HepG2 (cell line): ENCODE results near the gene KRCC1.
"Not testable (repeated sequence)": the region's sequence is repeated elsewhere in the genome, so short reads cannot be mapped to it uniquely, and the experiment has no call there.

Experiments
- CREB1 ChIP-seq, 2 experiments: fragments of 450-650 bp in 1 of 2; IDR thresholded peaks; 2 replicates each; pipeline ENCODE4 v1.6.1; 2016 to 2017; ENCODE audit warnings: control low read depth in 1 of 2, mild to moderate bottlenecking in 1 of 2, missing compliant biosample characterization in 1 of 2, missing genetic modification characterization in 1 of 2
- TFE3 ChIP-seq: IDR thresholded peaks from 2 replicates; pipeline ENCODE4 v1.6.1; 2016
- ZNF256 ChIP-seq: sonication (generic); formaldehyde crosslinking; conservative IDR thresholded peaks from 2 replicates; pipeline ENCODE4 v1.4.0; 2020; ENCODE audit warnings: missing genetic modification reagents
- ZNF432 ChIP-seq: sonication (generic); formaldehyde crosslinking; IDR thresholded peaks from 2 replicates; pipeline ENCODE4 v1.5.0; 2020; ENCODE audit warnings: missing genetic modification reagents, mild to moderate bottlenecking, borderline replicate concordance
- ZNF552 ChIP-seq: sonication (generic); formaldehyde crosslinking; IDR thresholded peaks from 2 replicates; pipeline ENCODE4 v1.9.0; 2022; ENCODE audit warnings: missing genetic modification reagents, mild to moderate bottlenecking, borderline replicate concordance
- ZNF670 ChIP-seq: sonication (generic); formaldehyde crosslinking; IDR thresholded peaks from 2 replicates; pipeline ENCODE4 v1.8.0; 2022; ENCODE audit warnings: mild to moderate bottlenecking, missing genetic modification reagents, borderline replicate concordance
- TF ChIP-seq, protein P1 (sequence below), 2 experiments: fragments of 450-650 bp in 1 of 2; sonication (generic) in 1 of 2; formaldehyde crosslinking; IDR thresholded peaks; 2 replicates each; pipeline versions ENCODE4 v1.5.0 to v1.8.0; 2020 to 2022; ENCODE audit warnings: mild to moderate bottlenecking in 1 of 2, missing genetic modification reagents in 1 of 2
- TF ChIP-seq, protein P2 (sequence below): sonication (generic); formaldehyde crosslinking; IDR thresholded peaks from 2 replicates; pipeline ENCODE4 v1.4.0; 2020; ENCODE audit warnings: mild to moderate bottlenecking, missing genetic modification reagents
- TF ChIP-seq, protein P3 (sequence below): IDR thresholded peaks from 2 replicates; pipeline ENCODE4 v1.6.1; 2012; ENCODE audit warnings: inconsistent platforms
- TF ChIP-seq, protein P4 (sequence below), 2 experiments: sonication (generic) in 1 of 2; formaldehyde crosslinking in 1 of 2; IDR thresholded peaks; 2 replicates each; pipeline versions ENCODE4 v1.5.1 to v1.6.1; 2011 to 2020; ENCODE audit warnings: borderline replicate concordance in 1 of 2, low read depth in 1 of 2, low read length in 1 of 2, mild to moderate bottlenecking in 1 of 2, missing genetic modification reagents in 1 of 2, moderate library complexity in 1 of 2

- TF ChIP-seq ZNF552 (CRISPR knock-in tag); TFE3 (CRISPR knock-in tag); ZNF670; ZNF256; ZNF432 (CRISPR knock-in tag); CREB1 (IDR thresholded peaks at IDR 0.05); CREB1 (CRISPR knock-in tag; IDR thresholded peaks at IDR 0.05): not testable (repeated sequence)
- TF ChIP-seq, protein P1, sequence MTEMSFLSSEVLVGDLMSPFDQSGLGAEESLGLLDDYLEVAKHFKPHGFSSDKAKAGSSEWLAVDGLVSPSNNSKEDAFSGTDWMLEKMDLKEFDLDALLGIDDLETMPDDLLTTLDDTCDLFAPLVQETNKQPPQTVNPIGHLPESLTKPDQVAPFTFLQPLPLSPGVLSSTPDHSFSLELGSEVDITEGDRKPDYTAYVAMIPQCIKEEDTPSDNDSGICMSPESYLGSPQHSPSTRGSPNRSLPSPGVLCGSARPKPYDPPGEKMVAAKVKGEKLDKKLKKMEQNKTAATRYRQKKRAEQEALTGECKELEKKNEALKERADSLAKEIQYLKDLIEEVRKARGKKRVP (CRISPR knock-in tag; IDR thresholded peaks at IDR 0.05) = not testable (repeated sequence)
- TF ChIP-seq, protein P2, sequence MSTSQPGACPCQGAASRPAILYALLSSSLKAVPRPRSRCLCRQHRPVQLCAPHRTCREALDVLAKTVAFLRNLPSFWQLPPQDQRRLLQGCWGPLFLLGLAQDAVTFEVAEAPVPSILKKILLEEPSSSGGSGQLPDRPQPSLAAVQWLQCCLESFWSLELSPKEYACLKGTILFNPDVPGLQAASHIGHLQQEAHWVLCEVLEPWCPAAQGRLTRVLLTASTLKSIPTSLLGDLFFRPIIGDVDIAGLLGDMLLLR (CRISPR knock-in tag) = not testable (repeated sequence)
- TF ChIP-seq, protein P3, sequence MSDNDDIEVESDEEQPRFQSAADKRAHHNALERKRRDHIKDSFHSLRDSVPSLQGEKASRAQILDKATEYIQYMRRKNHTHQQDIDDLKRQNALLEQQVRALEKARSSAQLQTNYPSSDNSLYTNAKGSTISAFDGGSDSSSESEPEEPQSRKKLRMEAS = not testable (repeated sequence)
- TF ChIP-seq, protein P4, sequence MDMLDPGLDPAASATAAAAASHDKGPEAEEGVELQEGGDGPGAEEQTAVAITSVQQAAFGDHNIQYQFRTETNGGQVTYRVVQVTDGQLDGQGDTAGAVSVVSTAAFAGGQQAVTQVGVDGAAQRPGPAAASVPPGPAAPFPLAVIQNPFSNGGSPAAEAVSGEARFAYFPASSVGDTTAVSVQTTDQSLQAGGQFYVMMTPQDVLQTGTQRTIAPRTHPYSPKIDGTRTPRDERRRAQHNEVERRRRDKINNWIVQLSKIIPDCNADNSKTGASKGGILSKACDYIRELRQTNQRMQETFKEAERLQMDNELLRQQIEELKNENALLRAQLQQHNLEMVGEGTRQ (IDR thresholded peaks at IDR 0.05; ENCODE audit: low read depth, low read length) = not testable (repeated sequence)
- TF ChIP-seq, protein P4 (CRISPR knock-in tag; IDR thresholded peaks at IDR 0.05; ENCODE audit: borderline replicate concordance) = not testable (repeated sequence)
Measured at GRCh38 chr2:88045561-88045960, 10.0 kb downstream of the KRCC1 start.
